Activated naive CD8-positive, alpha-beta T cell treated with anti-CD3 and anti-CD28 coated beads, Interleukin-2, amount 50 U/mL, for 16 hours (primary cell): ENCODE measurements around the gene WDR7.

Experiments used
- DNase-seq: peaks from one replicate; pipeline ENCODE4 v3.0.0-alpha.2; 2020; ENCODE audit warnings: low read depth, low spot score

Gene WDR7

GRCh38 chr18:56990678-56991077 is 339.5 kb downstream of the WDR7 start:
- no peak for DNase-seq

GRCh38 chr18:56992777-56993176 is 341.6 kb downstream of the WDR7 start:
- no peak for DNase-seq

GRCh38 chr18:56995579-56996188 is 344.5 kb downstream of the WDR7 start:
- DNase-seq = no peak

- no peak for DNase-seq
Observed at GRCh38 chr18:56997200-56997599, 346.0 kb downstream of the WDR7 start.

GRCh38 chr18:56999823-57000222 is 348.7 kb downstream of the WDR7 start:
- DNase-seq = no peak

GRCh38 chr18:57002627-57003026 is 351.5 kb downstream of the WDR7 start:
- DNase-seq = no peak

GRCh38 chr18:57003342-57003741 is 352.2 kb downstream of the WDR7 start:
- no peak for DNase-seq

- DNase-seq = no peak
Observed at GRCh38 chr18:57004366-57005121, 353.4 kb downstream of the WDR7 start.

GRCh38 chr18:57008001-57008686 is 357.0 kb downstream of the WDR7 start:
- no peak for DNase-seq

GRCh38 chr18:57009844-57010243 is 358.7 kb downstream of the WDR7 start:
- no peak for DNase-seq

GRCh38 chr18:57014772-57015413 is 363.7 kb downstream of the WDR7 start:
- no peak for DNase-seq

GRCh38 chr18:57015451-57015850 is 364.3 kb downstream of the WDR7 start:
- no peak for DNase-seq

- DNase-seq = no peak
Observed at GRCh38 chr18:57018845-57019244, 367.7 kb downstream of the WDR7 start.

- no peak for DNase-seq
Observed at GRCh38 chr18:57022716-57023115, 371.6 kb downstream of the WDR7 start.

- no peak for DNase-seq
Observed at GRCh38 chr18:57023275-57023882, 372.2 kb downstream of the WDR7 start.

- no peak for DNase-seq
Observed at GRCh38 chr18:57025540-57025939, 374.4 kb downstream of the WDR7 start.

GRCh38 chr18:57026316-57026715 is 375.2 kb downstream of the WDR7 start:
- no peak for DNase-seq

GRCh38 chr18:57027190-57027708 is 376.1 kb downstream of the WDR7 start:
- DNase-seq = no peak

- DNase-seq = no peak
Observed at GRCh38 chr18:57029761-57030160, 378.6 kb downstream of the WDR7 start.

- no peak for DNase-seq
Observed at GRCh38 chr18:57030417-57030816, 379.3 kb downstream of the WDR7 start.

GRCh38 chr18:57035590-57035989 is 384.4 kb downstream of the WDR7 start:
- DNase-seq = no peak

GRCh38 chr18:57038395-57038794 is 387.2 kb downstream of the WDR7 start:
- DNase-seq = no peak
